NCI-H82 treated with DMSO at 0.1 percent for 48 hours (cell line): ENCODE data around the gene IQUB.
"Not testable (repeated sequence)": the region's sequence is repeated elsewhere in the genome, so short reads cannot be mapped to it uniquely, and the experiment has no call there.

Experiments used
- DNase-seq: peaks from one replicate; lab custom pipeline; 2025; ENCODE audit not compliant: unreplicated experiment; lab: John Stamatoyannopoulos, UW

Gene IQUB

DNA sequence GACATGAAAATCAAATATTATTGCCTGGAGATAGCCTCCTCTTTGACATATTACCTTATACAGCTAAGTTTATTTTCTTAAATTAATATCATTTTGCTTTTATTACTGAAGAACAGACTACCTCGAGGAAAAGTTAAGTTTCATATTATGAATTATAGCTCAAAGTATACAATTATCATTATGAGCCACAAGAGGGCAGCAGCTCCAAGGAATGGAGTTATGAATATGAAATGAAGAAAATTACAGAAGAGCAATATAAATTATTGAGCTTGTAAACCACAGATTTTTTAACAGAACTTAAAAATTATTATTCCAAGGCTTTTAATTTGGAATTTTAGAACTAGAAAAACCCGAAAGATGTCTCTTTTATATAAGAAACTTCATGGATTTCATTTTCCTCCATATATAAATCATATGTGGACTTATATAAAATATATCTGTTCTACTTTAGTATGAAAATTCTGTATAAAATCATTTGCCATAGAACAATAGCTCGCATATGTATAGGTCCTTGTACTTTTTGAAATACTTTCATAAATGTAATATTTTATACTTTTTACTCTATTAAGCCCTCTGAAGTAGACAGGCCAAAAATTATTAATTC lies 40.1 kb downstream of the IQUB start:
- DNase-seq = no peak

DNA sequence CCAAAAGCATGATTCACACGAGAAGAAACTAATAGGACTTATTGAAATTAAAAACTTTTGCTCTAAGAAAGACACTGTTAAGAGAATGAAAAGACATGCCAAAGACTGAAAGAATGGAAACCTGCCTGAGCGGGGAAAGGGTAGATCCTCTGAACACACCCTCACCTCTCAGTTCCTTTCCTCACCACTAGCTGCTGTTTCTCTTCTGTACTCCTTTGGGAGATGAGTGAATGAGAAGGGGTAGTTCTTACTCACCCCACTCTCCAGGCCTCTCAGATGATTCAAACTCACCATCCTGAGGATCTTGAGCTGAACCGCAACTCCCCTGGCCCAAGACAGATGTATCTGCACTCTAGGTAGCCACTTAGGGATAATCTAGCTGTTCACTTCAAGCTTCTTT lies 41.9 kb downstream of the IQUB start:
- DNase-seq = no peak

DNA sequence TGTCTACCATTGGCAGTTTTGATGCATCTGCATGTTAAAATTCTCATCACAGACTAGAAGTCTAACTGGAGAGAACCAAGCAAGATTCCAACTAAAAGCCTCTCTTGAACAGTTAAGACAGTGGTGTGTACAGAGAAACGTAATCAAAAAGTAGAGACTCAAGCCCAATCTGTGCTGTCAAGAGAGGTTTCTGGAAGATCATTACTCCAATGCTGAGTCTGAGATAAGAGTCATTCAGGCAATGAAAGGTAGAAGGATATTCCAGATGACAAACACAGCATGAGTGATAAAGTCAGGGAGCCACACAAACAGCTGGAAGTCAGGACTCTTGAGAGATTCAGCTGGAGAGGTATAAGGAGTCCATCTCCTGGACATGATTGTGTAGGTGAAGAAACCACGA lies 48.7 kb downstream of the IQUB start:
- DNase-seq = no peak

DNA sequence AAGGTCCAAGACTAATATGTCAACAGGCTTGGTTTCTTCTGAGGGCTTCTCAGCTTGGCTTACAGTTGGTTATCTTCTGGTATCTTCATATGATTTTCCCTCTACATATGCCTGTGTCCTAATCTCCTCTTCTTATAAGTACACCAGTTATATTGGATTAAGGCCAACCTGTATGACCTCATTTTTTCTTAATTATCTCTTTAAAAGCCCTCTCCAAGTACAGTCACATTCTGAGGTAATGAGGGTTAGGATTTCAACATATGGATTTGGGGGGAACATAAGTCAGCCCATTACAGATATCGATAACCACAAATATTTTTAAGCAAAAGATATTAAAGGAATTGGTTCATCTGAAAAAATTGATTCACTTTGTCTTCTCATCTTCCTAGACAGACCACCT lies 49.2 kb downstream of the IQUB start:
- peak; percentile 11 for DNase-seq

DNA sequence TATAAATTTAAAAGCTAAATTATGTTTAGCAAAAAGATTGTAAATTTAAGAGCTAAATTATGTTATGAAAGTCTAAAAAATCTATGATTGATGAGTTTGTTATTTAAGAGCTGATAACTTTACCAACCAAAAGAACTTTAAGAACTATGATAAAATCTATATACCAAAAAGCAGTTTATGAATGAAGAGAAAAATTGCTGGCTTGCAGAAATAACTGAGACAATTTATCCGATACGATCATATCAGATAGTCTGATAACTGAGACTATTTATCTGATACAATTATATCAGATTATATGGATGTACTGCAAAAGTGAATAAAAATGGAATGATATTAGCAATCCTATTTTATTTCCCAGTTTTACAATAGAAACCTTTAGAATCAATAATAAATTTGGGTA lies 50.2 kb downstream of the IQUB start:
- no peak for DNase-seq

DNA sequence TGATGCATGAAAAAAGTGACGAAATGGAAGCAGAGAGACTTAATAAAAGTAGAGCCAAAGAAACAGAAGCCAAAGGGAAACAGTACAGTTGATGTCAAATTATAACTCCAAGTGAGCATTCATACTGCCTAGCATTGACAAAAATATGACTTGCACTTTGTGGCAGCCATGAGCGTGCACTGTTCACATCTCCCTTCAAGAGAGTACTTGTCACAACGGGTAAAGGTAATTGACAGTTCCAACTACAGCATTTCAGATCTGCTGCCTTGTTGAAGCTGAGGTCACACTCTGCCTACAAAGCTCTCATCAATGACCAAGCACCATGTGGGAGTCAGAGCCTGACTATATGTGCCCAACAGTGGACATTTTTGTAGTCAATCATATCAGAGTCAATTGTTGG lies 54.3 kb downstream of the IQUB start:
- DNase-seq = no peak

DNA sequence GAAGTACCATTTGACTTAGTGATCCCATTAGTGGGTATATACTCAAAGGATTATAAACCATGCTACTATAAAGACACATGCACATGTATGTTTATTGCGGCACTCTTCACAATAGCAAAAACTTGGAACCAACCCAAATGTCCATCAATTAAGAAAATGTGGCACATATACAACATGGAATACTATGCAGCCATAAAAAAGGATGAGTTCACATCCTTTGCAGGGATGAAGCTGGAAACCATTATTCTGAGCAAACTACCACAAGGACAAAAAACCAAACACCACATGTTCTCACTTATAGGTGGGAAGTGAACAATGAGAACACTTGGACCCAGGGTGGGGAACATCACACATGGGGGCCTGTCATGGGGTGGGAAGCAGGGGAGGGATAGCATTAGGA lies 56.3 kb downstream of the IQUB start:
- not testable (repeated sequence) for DNase-seq

DNA sequence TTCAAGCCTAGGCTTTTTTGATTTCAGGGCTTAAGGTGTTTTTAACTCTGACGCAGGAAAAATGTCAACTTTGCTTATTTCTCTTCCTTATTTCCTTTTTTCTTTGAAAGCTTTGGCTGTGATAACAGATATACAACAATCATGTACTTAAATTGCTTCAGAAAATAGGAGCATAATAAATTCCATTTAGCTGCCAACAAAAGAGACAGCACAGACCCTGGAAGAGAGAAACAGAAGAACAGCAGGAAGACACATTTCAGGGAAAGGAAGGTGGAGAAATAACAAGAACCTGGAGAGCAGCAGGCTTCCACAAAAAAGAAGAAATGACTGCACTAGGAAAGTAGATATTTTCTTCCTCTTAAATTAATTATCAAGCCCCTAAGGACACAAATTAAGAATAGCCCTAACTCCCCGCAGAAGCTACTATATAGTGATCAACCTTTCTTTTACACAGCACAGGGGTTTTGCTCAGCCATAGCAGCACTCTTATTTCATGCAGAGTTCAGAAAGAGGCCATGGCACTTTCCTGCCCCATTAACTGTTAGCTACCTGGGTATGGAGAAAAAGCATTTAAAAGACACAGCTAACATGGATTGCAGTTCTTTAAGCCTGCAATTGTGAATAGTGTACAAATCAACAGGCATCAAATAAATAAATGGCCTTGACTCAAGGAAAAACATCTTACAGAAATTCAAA lies 61.5 kb downstream of the IQUB start:
- DNase-seq = no peak

DNA sequence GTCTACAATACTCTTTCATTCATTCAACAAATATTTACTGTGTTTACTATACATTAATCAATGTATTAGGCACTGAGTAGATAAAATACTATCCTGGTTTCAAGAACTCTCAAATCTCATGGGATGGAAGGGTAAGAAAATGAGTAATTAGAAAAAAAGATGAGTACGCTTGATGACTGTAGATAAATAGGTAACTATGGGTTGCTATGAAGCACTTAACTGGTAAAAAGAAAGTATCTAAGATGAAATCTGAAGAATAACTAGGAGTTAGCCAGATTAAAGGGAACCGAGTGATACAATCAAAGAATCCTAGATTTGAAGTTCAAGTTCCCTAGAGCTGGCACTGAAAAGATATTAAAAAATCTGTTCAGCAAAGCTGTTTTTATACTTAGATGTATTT lies 62.1 kb downstream of the IQUB start:
- DNase-seq = no peak

DNA sequence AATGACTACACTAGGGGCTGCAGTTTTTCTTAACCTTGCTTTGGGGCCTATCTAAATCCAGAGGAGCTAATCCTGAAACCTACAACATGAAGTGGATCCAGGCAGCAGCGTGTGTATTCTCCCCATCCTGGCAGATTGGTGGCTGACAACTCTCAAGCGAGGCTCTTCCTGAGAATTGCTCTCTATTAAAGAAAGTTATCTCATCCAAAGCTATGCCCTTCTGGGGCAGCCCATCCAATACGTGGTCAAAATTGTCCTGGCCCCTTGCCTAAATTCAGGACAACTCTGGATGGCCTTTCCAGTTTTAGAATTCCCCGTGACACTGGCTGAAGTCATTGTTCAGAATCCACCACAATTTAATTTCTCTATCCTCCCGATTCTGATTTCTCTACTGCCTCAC lies 66.1 kb downstream of the IQUB start:
- no peak for DNase-seq

DNA sequence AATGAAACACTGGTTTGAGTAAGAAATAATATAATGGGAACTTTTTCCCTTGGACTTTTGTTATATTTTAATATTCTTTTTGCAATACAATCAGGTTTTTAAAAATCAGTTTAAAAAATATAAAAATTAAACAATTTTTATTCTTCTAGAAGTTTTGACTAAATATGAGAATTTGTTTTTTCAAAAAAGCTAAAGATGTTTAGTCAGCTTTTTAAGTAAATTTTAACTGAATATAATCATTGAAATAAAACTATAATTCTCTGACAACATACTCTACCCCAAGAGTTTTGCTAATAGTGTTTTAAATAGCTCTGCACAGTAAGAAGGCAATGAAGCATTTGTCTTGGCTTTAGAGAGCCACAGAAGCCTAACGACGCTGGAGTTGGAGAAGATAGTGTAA lies 70.5 kb downstream of the IQUB start:
- DNase-seq = no peak

DNA sequence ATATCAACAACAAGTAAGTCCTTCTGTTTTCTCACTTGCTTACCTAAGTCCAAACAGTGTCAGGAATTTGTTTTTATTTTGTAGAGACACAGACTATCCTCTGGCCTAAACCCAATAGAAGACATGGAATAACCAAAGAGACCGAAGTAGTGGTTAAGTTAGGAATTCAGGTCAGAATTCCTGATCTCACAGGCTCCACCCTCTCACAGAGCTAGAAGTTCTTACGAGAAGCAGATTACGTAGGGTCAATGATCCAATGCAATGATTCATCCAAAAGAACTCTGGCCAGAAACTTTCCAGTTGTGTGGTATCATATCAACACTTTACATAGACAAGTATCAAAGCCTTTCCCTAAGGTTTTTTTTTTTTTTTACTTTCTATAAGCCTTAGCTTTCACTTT lies 73.8 kb downstream of the IQUB start:
- DNase-seq = no peak

DNA sequence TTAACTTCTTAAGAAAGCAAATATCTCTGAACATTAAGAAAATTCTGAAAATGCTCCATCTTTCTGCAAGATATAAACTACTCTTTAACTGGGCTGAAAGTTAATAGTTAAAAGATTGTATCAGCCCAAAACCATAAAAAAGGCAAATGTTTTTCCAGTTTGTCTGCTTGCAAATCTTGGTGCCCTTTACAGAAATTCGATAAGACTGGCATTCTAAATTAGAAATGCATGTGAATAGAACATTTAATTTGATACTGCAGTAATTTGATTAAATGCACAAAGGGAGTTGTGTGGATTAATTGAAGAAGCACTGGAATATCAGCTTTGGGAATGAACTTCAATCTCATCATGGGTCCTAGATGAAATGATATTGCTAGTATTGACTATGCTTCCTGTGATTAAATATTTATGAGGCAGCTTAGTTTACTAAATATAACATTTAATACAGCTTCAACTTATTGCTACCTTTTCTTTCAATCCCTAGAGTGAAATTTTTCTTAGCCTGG lies 78.4 kb downstream of the IQUB start:
- no peak for DNase-seq

DNA sequence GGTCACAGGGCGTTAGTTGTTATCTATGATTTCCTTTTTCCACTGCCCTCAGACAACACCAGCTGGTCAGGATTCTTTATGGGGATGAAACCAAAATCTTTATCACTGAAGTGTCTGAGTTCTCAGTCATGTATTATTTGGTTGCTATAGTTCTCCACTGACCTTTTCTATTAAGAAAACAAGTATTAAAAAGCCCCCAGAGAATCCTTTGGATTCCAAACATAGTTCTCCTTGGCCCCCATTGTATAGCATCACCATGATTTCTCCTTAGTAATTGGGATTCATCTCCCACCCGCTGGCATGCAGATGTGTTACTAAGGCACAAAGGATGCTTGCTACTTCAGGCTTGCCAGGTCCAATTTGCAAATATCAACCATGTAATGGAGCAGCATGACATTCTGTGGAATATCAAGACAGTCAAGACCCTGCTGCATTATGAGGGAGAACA lies 94.3 kb downstream of the IQUB start:
- no peak for DNase-seq

DNA sequence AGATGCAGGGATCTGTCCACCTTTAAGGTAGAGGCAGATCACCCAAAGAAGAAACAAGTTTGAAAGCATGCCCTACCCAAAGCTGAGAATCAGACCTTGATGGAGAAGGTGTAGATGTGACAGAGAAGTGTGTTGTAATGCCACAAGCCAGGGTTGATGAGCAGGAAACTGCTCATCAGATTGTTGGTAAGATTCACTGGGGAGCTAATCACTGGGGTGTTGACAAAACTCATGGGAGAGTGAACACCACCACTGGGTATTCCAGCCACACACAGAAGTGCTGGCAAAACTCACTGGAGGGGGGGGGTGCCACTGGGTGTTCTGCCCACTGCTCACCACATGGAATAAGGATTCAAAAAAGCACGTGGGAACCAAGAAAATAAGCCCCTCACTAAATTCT lies 95.2 kb downstream of the IQUB start:
- DNase-seq = no peak

DNA sequence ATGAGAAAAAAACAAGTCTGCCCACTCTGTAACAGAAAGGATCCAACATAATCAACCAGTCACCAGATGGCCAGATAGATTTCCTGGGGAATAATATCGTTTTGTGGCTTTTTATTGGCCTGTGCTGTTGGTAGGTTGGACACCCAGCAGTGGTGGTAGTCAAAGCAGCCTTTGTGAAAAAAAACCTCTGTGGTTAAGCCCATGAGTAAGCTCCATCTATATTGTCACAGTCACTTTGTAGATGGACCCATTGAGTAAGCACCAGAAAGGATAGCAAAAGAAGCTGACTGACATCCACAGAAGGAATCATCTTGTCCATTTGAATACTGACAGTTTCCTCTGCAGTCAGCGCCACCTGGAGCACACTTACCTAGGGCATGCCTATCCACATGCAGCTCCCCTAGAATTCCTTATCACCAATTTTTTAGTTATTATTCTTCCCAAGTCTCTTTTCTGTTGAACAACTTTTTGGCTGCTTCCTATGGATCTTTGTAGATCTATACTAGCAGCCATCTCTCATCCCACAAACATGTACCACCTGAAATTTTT lies 96.9 kb downstream of the IQUB start:
- DNase-seq = no peak

DNA sequence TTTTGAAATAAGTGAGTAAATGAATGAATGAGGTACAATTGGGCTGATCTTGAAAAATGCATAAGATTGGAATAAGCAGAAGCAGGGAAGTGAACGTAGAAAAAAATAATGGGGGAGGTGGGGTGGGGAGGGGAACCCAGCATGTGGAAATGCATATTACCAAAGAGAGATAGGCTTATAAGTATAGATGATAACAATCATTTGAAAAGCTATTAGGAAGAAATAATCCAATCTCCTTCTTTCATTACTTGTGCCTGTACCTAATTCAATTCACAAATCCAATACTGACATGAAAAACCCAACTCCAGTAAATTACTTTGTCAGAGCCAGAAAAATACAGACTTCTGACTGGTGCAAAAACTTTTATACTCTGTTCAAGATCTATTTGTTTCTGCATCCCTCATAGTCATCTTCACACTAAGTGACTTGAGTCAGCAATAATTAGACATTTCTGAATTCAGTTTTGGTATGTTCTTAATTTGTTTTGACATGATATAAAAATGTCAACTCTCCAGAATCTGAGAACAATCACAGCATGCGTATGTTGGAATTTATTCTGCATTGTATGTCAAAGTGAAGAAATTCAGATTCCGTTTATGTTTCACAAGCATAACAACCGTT lies 99.2 kb downstream of the IQUB start:
- DNase-seq = no peak

DNA sequence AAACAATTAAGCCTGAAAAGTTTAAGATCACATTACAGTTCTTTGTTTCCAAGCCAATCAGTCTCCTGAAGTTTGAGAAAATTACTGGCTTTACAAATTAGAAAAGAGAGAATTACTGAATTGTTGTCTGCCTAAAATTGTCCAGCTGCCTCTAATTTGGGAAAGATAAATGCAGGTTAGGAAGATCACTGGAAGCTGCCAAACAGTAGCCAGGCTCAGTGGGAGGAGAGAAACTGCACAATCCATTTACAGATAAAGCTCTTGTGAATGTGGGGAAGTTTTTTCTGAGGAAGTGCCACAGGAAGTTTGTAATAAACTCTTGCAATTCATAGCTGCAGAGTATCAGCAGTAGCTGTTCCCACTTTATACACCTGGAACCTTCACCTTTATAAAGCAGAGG lies 100.7 kb downstream of the IQUB start:
- no peak for DNase-seq

DNA sequence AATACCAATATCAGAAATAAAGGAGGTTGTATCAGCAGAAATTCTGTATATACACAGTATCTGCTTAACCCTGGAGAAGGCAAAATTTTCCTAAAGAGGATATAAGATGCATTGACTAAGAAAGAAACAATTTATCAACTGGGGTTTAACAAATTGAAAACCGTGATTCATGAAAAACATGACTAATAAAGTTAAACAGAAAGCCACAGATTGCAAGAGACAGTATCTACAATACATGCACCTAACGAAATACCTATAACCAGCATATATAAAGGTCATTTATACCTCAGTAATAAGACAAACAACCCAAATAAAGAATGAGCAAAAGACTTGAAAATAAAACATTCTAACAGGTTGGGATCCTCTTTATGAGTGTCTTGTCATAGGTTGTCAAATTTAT lies 101.8 kb downstream of the IQUB start:
- no peak for DNase-seq

DNA sequence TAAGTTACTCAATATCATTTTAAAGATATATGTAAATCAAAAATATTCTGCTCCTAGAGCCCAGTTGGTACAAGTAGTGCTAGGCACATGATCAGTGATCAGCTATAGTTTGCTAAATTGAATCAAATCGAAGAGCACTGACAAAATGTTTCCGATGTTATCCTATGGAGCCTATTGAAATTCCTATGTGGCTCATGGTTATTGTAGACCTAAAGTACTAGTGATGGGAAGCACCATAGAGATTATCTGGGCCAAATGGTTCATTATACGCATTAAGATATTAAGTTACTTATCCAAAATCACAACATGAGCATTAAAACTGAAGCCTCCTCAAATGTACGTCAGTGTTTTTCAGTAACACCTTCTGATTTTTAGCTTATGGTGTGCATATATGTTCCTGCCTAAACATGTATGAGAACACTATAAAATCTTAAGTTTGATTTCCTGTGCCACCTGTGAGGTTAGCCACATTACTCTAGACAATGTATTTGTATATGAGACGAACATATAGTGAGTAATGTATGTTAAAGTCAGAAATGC lies 103.2 kb downstream of the IQUB start:
- DNase-seq = peak; percentile 11

DNA sequence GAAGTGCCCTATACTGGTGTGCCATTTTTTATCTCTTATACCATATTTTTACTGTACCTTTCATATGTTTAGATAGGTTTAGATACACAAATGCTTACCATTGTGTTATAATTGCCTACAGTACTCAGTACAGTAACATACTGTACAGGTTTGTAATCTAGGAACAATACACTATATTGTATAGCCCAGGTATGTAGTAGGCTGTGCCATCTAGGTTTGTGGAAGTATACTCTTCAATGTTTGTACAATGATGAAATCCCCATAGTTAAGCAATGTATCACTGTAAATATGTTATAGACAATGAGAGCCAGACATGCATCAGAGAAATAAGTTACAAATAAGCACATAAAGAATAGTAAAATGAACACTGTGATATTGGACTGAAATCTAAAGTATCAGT lies 109.1 kb downstream of the IQUB start:
- DNase-seq = no peak

DNA sequence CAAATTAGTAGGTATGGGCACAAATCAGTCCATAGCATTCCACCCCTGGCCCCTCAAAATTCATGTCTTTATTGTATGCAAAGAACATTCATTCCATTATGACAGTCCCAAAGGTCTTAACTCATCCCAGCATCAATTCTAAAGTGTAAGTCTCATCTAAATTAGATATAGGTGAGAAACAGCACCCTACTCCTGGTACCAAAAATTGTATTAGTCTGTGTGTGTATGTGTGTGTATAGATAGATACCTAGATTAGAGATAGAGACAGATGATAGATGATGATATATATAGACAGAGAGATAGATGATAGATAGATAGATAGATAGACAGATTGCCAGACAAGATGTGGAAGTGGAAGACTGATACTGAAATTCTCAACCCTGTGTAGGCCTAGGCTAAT lies 109.9 kb downstream of the IQUB start:
- no peak for DNase-seq
